Activated CD4-positive, alpha-beta T cell treated with anti-CD3 and anti-CD28 coated beads, Interleukin-2, amount 50 U/mL, for 48 hours (primary cell): Measurements from ENCODE around the gene C3orf18.

ENCODE experiments used
- DNase-seq, 2 experiments: peaks; one replicate each; pipeline ENCODE4 v3.0.0-alpha.2; 2020

The C3orf18 gene

DNA sequence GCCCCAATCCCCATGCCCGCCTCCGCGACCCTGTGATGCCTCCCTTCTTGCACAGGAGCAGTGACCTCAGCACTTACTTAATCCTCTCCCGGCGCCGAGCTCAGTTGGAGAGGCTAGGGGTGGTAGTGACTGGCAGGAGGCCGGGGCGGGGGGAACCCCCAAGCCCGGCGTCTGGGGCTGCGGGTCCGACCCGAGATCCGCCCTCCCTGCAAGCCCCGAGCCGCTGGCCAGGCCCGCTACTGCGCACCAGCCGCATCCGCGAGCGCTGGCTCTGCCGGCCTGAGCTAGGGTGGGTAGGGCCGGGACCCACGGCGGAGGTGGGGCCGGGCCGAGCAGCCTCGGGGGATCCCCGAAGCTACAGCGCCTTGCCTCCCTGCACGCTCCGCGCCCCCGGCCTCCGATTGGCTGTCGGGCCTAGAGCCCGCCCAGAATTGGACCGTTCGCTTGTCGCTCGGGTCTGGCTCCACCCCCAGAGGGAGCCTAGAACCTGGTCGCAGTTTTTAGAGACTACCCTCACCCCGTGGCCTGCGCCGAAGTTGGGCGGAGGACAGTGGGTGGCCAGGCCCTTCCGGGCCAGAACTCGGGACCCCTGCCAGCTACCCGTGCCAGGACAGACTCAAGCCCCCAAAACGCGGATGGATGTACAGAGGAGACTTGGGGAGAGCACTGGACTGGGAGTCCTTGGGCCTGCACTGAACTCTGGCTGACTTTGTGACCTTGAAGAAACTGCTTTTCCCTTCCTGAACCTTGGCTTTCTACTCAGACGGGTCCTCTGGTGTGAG lies at the start of gene C3orf18:
C3orf18 (minus strand) TSS at position 362 of the 782 bp plus-strand sequence. CDS start 2,048 bp downstream, outside the sequence.
- DNase-seq = peak; percentile 96 to 98

DNA sequence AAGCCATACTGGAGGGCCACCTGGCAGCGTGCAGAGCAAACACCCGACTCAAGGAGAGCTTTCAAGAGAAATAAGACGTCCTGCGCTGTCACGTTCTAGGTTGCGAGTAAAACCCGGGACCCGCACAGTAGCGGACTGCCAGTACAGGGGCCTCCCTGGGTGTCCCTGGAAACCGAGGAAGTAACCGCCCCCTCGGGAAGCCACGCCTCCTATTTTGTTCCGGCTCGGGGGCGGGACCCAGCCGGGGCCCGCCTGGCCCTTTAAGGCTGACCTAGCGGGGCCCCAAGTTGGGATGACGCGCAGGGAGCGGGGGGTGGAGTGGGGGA lies 49.2 kb upstream of the C3orf18 start:
- peak; percentile 98 for DNase-seq

DNA sequence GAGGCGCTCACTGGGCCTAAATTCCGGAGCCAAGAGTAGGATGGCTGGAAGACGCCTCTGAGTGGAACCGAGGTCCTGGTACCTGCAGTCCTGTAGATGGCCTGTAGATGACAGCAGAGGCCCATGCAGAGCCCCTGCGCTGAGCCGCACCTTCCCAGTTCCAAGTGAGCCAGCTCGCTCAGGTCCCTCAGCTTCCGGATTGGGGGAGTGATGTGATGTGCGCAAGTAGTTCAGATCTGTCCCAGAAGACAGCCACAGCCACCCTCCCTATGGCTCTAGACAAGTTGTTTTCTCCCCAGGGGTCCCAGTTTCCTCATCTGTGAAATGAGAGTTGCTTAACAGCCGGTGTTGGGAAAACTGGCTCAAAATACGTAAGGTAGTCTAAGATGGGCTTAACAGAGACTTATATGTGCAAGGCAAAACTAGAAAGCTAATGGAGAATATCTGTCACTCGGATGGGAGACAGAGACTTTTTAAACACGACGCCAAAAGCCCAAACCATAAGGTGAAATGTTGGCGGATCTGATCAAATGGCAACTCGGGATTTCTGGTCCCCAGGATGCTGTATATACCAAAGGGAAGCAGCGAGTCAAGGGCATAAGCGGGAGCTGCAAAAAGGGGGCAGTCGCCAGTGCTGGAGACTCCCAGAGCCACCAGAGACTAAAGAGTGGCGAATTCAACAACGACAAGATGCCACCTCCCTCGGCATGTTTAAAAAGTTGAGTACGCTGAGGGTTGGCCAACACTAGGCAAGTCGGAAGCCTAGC lies 48.6 kb upstream of the C3orf18 start:
- peak; percentile 87 to 89 for DNase-seq

DNA sequence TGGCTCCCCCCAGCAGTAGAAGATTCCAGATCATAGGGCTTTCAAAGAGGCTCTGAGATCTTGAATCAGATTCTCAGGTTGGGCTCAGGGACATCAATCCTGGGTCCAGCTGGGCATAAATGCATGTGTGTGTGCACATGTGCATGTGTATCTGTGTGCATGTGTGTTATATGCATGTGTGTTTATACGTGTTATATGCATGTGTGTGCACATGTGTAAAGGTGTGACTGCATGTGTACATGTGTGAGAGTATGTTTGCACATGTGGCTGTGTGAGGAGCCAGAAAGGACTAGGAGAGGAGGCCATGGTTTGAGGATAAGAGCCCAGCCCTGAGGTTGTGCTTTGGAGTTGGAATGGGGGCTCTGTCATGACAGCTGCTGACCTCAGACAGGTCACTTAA lies 47.6 kb upstream of the C3orf18 start:
- no peak for DNase-seq

DNA sequence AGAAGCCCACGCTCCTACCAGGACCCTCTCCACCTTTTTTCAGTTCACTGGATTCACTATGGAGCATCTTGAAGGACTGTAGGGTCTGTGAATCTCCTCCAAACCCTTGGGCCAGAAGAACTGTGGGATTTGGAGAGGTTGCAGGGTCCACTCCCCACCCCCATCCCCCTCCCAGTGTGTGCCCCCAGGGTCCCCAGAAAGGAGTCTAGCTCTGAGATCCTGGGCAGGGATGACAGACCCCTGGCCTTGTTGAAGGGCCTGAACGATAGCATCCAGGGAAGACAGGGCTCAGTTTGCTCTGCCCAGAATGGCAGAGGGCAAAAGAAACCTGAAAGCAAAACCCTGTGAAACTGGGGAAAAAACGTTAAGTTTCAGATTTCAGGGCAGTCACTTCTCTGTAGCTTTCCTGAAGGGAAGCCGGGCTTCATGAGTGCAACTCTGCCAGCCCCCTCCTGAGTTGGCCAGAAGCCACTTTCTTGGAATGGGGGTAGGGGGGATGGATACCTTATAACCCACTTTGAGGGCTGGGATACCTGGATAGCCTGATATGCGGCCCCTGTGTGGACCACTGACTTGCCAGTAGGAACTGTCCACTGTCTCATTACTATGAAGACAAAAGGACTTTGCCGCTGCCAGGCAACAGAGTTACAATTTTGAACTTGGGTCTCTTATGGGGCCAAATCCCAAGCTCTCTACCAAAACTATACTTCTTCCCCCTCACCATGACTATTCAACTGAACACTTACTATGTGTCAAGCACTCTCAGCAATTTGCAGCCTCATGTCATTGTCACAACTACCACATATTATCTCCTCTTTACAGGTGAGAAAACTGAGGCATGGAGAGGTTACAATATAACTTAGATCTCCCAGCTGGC lies 45.7 kb upstream of the C3orf18 start:
- DNase-seq = peak; percentile 29 to 46

DNA sequence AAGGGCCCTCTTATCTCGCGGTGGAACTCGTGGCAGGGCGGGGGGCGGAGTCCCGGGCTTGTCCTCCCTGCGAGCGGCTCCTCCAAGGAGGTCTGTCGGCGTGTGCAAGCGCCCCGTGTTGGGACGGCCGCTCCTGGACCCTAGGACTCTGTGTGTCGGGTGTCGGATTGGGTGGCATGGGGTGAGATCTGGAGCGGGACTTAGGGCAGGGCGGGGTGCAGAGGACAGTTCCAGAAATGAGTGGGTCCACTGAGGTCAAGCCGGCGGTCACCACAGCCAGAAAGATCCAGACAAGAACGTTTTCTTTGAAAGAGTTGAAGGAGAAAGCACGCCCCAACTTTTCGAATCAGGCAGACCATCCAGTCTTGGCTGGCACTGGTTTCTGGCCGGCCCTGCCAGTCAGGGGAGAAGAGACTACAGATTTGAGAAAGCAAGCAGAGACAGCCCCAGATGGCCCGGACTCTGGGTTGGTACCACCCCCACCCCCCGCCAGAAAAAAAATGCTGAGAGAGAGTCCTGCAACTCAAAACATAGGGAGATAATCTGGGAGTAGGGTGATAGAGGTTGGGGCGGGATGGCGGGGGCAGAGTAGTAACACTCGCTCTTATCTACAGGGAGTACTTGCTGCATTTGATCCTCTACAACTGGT lies 44.8 kb upstream of the C3orf18 start:
- no peak for DNase-seq

DNA sequence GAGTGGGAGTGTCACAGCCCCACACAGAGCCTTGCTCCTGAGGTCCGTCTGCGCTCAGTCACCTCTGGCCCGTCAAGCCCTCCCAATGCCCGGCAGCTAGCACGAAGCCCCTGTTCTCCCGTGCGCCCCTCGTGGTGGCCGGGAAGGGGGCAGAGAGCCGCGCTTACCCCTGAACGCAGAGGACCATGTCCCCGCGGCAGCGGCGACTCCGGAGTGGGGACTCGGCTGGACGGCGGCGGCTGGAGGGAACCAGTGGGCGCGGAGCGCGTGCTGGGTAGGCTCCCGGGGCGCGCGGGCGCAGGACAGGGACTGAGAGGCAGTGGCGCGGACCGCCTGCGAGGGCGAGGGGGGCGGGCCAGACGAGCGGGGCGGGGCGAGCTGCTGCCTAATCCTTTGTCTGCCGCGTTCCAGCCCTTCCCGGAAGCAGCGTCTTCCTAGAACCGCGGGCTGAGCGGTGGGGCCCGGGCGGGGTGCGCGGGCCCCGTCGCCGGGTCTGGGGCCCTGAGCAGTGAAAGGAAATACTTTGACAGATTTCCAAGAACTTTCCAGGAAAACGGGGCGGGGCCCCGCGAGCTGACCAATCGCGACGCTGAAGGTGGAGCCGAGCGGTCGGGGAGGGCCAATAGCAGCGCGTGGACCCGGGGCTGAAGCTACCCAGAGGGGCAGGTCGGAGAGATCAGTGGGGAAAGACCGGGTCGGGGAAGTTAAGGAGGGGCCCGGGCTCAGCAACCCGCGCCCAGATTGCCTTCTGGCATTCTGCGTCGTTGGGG lies 44.1 kb upstream of the C3orf18 start, which contains the start of gene CISH:
CISH (minus strand) TSS at position 311 of the 770 bp plus-strand sequence; CDS start at position 187, 124 bp downstream.
- DNase-seq = peak; percentile 98 to 99

DNA sequence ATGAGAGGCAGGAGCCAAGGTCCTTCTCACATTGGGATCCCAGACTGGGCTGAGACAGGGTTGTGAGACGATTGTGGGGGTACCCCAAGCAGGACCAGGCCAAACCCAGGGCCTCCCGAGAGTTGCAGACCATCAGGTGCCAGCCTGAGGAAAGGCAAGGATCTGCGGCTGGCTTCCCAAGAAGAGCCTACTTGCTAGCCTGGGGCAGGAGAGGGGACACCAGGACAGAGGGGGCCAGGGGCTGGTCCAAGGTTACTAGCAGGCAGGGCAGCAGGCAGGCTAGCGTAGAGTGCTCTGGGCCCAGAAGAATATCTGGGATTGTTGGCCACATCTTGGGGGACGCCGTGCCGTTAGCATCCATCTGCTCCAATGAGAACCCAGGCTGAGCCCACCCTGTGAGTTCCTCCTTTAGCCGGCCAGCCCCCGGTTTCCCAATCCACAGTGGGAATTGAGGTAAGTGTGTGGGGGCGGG lies 43.5 kb upstream of the C3orf18 start:
- DNase-seq = no peak

DNA sequence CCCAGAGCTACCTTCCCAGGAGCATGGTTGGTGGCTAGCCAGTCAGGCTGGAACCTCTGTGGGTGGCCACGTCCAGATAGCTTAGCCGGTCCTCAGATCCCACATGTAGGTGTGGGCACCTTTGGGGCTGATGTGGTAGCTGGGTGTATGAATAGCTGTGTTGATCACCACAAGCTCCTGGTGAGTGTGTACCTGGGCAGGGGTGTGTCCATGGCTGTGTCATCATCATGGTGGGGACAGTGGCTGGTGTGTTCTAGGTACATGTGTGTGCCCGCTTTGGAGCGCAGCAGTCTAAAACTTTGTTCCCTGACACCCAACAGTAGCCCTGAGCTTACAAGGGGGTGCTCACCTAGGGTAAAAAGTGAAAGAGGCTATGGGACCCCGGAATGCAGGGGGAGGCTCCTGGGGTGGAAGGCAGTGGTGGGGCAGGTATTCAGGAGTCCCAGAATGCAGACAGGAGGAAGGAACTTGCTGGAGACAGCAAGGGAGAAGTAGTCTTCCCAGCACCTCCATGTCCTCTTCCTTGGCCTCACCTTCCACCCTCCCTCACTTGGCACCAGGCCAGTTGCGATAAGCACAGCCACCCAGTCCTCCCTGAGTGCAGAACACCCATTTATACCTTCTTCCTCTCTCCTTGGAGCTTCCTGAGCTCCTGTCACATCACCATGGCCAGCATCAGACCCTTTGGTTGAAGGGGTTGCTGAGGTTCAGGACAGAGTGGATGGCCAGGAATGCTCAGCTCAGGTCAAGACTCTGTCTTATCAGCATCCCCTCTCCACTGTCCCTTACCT lies 42.8 kb upstream of the C3orf18 start:
- DNase-seq = peak; percentile 65 to 72

DNA sequence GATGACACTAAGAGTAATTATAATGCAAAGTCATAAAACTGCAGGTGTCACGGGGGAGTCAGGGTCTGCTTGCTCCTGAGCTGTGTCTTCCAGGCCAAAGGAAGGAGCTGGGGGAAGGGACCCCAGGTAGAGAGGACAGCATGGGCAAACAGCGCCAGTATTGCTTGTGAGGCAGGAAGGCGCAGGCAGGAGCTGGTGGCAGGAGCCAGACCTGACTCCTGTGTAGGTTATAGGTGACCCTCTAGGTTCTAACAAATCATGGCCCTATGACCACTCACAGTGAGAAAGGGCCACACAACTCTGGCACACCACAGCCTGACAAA lies 42.2 kb upstream of the C3orf18 start:
- peak in 1 of 2 experiments; percentile 41 for DNase-seq

DNA sequence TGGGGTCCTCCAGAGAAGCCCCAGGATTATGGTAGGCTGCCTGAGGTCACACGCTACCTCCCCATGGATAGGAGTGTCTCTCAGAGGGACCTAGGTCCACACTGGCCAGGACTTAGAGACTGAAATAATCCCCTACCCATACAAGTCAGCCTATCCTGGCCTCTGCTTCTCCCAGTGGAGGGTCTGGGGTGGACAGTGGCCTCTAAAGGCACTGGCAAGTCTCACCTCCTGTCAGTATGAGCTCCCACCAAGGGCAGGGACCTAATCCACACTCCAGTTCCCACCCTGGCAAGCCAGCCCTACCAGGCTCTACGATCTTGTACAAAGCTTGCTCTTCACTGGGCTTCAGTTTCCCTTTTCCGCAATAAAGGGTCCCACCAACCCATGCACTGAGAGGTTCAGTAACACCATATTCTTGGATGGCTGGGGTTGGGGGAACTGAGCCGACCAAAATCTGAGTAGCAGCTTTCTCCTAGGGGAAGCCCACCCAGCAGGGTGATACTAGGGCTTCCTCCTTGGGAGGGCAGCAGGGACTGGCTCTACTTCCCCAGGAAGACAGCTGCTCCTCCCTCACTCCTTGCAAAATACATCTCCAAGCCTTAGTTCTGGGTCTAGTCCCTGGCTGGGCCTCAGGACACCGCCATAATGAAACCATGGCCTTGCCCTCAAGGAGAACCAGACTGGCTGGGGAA lies 41.7 kb upstream of the C3orf18 start:
- peak; percentile 31 to 49 for DNase-seq

DNA sequence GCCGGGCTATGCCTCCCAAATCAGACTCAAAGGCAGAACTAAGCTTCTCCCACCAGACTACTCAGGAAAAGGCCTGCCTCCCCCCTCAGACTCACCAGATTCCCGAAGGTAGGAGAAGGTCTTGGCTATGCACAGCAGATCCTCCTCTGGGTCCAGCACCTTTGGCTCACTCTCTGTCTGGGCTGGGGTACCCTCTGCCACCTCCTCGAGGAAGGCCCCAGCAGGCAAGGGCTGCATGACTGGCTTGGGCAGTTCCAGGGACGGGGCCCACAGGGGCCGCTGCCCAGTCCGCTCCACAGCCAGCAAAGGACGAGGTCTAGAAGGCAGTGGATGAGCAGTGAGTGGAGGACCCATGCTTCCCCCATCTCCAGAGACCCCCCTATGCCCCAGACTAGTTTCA lies 40.7 kb upstream of the C3orf18 start:
- DNase-seq = peak; percentile 38 to 52

DNA sequence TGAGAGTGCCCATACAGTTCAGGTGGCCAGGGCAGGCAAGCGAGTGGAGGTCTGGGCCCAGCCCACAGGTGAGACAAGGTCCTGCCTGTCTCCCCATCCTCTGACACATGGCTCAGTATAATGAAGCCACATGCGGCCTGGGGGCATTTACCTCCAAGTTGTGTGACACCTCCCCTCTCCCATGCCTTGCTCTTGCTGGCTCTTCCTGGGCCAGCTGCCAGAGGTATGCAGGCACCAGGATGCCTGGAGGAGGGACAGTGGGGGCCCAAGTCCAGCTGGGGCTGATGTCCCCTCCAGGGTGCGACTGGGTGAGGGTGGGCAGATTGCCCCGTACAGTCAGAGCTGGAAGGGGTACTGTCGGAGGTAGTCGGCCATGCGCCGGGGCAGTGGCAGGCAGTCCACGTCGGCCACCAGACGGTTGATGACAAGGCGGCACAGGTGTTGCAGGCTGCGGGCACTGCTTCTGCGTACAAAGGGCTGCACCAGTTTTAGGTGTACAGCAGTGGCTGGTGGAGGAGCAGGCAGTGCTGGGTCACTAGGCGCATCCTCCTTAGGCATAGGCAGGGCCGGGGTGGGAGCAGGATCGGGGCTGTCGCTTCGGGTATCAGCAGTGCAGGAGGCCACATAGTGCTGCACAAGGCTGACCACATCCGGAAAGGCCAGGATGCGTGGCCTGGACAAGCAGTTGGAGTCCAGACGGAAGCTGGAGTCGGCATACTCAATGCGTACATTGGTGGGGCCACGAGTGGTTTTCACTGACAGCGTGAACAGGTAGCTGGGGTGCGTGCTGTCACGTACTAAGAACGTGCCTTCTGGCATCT lies 39.9 kb upstream of the C3orf18 start:
- peak; percentile 61 to 71 for DNase-seq

DNA sequence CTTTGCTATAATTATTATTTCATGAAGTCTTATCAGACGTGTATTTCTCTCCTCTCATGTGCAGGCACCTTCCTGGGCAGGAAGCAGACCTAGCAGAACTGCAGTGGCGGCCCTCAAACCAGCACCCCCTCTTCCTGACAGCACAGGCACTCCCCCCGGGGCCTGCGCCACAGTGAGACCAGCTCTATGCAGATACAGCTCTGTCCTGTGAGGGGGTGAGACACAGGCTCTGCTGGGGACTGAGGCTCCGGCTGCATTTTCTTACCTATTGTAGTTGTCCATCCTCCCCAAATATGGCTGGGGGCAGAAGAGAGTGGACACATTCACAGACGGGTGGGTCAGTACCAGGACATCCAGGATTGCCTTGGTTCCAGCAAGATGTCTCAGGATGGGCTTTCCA lies 39.0 kb upstream of the C3orf18 start:
- peak; percentile 37 to 48 for DNase-seq

DNA sequence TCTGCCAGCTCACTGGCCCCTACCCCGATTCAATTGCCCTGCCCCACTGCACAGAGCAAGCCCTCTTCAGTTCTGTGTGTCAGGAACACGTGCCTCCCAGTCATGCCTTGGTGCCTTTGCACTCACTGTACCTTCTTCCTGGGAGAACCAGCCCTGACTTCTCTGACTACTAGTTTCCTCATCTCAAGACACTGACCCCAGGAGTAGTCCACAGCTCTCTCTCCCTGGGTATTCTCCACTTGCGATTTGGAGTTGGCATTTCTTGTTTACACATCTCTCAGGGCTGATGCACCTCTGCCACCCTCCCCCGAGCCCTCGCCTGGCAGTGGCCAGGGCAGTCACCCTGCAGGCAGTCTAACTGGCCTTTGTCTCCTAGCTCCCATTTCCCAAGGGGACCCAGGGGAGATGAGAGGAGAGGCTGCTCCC lies 38.4 kb upstream of the C3orf18 start:
- peak; percentile 42 to 55 for DNase-seq

DNA sequence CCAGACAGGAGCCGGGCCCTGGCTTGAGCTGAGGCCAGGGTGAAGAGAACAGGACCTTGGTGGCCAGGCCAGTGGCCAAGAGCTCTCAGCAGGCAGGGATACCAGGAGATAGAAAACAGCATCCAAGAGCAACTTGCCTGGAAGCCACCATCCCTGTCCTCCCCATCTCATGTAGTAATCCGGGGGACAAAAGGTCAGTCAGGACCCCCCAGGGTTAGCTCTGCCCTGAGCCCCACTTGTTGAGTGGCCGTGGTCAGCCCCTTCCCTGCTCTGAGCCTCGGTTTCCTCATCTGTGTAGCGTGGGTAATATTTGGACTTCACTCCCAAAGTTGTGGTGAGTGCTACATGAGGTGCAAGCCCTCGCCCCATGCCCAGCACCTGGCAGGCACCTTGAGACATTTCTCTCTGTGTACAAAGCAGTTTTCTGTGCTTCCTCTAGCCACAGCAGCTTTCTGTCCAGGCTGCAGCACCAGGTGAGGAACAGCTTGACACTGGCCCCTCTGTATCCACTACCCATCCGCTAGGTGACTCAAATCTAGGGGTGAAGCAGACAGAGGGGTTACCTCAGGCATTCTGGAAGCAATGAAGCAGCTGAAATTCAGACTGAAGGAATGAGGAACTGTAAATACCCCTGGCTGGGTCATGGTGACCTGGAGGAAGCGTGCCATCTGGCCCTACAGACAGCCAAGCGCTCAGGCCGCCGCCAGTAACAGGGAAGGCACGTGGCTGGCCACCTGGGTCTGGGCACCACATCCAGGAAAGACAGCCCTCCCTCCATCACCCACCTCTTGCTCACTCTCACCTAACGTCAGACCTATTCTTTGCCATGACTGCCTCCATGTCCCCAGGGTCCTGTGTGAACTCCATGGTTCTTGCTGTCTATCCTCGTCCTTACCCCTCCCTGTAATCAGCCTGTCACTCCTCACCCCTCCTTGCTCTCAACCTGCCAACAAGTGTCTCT lies 37.4 kb upstream of the C3orf18 start:
- DNase-seq = peak; percentile 40 to 53

DNA sequence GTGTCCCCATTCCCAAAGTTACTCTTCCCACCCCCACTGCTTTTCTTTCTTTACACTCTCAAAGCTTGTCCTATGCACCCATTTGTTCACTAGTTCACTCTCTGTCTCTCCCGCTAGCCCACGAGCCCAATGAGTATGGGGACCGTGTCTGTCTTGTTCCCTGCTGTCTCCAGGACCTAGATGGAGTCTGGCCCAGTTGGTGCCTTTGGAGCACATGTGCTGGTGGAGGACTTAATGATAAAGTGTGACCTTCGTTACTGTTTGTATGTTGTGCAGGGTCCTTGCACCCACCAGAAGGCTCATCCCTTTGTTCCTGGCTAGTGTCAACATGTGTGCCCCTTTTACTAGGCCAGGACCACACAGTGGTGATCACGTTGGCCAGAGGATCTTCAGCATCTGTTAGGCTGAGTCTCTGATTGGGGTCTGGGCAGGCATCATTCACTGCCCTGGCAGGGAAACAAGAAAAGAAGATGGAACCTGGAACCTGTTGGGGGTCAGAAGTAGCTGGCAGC lies 36.6 kb upstream of the C3orf18 start:
- peak; percentile 42 to 53 for DNase-seq
